ENCODE results near the gene CASD1.

- no peak for TF ChIP-seq CTCF (conservative IDR thresholded peaks at IDR 0.05)
- no peak for TF ChIP-seq EZH2 (IDR thresholded peaks at IDR 0.05; ENCODE audit: low read depth)
Observed at GRCh38 chr7:94571816-94572215, 62.2 kb downstream of the CASD1 start.

Data from PC-9 (cell line).